Measurements from ENCODE around the gene TLE3.
"Not testable (repeated sequence)": the region's sequence is repeated elsewhere in the genome, so short reads cannot be mapped to it uniquely, and the experiment has no call there.

Gene TLE3

DNA sequence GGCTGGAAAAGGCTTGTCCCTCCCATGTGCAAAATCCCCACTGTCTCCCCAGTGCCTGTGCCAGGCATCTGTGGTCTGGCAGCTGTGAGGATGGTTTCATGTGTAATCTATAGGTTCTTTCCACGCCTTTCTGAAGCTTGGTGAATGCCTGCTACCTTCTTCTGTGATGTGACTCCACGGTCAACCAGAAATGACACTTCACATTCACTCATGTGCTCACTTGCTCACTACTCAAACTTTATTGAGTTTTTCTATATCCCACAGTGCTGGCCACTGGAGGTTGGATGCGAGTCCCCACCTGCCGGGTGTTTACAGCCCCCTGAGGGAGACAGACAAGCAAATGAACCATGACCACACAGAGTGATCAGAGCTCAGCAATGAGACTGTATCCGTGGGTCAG is 27.9 kb upstream of the TLE3 start:
- no peak for DNase-seq

- DNase-seq: no peak
Observed at GRCh38 chr15:70121624-70122302, 24.0 kb upstream of the TLE3 start.

- no peak for DNase-seq
Observed at GRCh38 chr15:70120958-70121623, 23.4 kb upstream of the TLE3 start.

DNA sequence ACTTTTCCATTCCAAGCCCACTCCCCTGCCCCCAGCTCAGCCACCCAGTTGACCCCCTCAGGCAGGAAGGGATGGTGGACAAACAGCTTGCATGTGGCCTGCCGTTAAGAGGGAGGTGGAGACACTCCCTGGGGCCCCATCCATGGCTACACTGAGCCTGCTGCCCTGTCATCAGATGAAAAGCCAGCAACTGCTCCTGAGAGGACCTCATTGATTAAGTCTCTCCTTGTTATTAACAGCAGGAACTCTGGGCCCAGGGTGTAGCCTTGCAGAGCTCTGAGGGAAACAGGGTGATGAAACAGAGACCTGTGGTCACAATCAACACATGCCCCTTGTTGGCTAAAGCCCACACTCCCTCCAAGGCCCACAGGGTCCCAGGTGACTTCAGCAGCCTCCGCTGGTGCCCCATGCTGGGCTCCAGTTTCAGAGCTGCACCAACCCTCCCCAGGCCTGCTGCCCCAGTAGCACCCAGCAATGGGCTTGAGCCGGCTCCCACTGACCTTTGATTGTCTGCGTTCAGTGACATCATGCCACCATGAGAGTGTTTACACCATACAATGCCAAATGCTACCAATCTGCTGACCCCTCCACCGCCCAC is 22.3 kb upstream of the TLE3 start:
- DNase-seq: no peak

- no peak for DNase-seq
Observed at GRCh38 chr15:70118599-70118998, 20.9 kb upstream of the TLE3 start.

DNA sequence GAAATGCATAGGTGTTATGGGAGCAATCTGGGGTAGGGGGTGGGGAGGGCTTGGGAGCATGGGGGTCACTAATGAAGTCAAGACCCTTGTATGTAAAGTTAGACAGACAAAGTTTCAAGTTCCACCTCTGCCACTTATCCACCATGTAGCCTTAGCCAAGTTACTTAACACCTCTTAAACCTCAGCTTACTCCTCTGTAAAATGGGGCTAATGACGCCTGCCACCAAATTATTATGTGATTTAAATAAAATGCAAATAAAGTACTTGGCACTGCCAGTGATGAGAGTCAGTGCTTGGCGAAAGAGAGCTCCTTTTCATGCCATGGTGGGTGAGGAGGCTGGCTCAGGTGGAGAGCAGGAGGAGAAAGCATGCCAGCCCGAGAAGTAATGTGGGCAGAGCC is 18.6 kb upstream of the TLE3 start:
- no peak for DNase-seq

GRCh38 chr15:70114221-70114620 is 16.5 kb upstream of the TLE3 start:
- DNase-seq: no peak

DNA sequence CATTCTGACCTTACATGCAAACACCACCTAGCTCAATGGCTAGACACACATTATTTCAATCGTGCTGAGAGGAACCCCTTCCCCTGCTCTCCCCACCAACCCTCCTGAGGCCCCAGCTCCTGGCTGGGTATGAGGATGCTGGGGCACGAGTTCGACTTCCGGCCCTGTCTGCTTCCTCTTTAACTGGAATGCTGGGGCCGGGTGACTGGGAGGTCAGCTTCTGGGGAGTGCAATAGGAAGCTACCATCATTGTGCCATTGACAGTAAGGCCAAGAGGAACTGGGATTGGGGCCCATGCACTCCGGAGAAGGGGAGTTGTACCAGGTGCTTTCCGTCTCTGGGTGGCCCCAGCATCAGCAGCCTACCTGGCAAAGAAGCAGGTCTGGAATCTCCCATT is 15.6 kb upstream of the TLE3 start:
- peak in 1 of 14 donors; percentile 29 for DNase-seq

DNA sequence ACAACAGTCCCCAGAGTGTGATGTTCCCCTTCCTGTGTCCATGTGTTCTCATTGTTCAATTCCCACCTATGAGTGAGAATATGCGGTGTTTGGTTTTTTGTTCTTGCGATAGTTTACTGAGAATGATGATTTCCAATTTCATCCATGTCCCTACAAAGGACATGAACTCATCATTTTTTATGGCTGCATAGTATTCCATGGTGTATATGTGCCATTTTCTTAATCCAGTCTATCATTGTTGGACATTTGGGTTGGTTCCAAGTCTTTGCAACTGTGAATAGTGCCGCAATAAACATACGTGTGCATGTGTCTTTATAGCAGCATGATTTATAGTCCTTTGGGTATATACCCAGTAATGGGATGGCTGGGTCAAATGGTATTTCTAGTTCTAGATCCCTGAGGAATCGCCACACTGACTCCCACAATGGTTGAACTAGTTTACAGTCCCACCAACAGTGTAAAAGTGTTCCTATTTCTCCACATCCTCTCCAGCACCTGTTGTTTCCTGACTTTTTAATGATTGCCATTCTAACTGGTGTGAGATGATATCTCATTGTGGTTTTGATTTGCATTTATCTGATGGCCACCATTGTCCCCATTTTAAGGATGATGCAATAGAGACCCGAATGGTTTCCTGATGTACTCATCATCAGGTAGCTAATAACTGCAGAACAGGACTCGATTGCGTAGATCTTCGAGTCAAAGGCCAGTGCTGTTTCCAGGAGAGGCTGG is 15.0 kb upstream of the TLE3 start:
- not testable (repeated sequence) for DNase-seq

DNA sequence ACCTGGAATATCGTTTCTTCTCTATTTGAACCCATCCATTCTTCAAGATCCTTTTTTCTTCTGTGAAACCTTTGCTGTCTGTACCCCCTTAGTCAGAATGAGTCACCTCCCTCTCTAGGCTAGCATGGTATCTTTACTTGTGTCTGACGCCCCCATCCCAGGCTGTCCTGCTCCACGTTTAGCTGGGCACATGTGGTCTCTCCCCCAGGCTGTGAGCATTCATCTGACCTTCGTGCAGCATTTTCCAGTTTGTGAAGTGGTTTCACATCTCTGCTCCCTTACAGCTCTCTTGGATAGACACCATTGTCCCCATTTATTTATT is 14.3 kb upstream of the TLE3 start:
- no peak for DNase-seq

- DNase-seq: peak in 12 of 14 donors; percentile 20 to 88 (median 62)
Observed at GRCh38 chr15:70111203-70112073, 13.7 kb upstream of the TLE3 start.

DNA sequence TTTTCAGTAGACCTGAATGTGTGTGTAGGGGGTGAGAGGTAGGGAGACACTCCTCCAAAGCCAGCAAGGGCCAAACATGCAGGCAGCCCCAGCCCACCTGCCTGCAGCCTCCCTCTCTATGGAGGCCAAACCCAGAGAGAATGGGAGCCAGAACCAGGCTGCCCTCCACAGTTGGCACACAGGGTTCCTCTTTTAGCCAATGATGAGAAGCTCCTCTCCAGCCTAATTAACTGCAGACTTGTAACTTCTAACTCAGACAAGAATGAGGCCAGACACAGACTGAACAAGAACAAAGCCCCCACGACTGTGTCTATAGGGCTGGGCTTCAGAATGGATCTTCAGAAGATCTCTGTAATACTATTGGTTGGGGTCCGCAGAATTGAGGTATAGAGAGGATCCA is 12.3 kb upstream of the TLE3 start:
- DNase-seq: no peak

DNA sequence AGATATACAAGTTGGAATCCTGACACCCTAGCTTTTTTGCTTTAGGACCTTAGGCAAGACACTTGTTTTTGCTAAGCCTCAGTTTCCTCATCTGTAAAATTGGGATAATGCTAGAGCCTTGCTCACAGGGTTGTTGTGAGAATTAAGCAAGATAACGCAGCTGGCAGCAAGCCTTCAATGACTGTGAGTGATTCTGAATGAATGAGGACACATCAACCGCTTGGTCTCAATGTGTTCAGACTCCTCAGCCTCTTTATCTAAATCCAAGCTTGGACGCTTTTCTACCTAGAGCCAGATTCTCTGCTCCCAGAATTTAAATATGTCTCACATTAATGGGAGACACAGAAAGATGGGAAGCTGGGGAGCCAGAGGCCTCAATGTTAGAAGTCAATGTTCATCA is 11.8 kb upstream of the TLE3 start:
- no peak for DNase-seq

- no peak for DNase-seq
Observed at GRCh38 chr15:70103880-70104626, 6.3 kb upstream of the TLE3 start.

GRCh38 chr15:70102827-70103226 is 5.1 kb upstream of the TLE3 start:
- no peak for DNase-seq

DNA sequence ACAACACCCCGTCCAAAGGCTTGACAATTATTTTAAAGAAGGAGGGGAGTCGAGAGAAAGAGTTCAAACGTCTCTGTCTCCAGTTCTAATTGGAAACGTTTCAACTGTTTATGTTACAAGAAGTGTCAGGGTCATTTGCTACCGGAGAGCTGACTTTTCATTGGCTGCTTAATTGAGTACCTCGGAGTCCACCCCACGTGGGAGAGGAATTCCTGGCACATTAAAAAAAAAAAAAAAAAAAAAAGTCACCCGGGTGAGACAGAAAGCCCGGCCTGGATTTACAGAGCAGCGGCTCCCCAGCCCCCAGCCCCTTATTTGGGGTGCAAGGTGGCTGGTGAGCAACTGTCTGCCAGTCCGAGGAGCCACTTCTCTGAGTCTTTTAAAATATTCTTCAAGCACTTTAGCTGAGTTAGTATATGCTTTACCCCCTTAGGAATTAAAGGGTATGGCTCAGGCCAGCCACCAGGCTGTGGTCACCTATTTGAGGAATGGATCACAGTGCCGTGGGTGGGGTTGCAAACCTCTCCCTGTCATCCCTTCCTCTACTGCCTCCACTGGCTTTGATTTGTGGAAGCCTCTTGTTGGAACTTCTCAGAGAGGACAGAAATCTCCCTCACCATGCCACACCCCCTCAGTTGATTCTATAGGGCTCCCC is 3.9 kb upstream of the TLE3 start:
- DNase-seq: peak in 4 of 14 donors; percentile 6 to 34 (median 20)

- DNase-seq: peak in 1 of 14 donors; percentile 10
Observed at GRCh38 chr15:70100474-70101341, 3.0 kb upstream of the TLE3 start.

- no peak for DNase-seq
Observed at GRCh38 chr15:70099967-70100473, 2.3 kb upstream of the TLE3 start.

GRCh38 chr15:70099167-70099966 is 1.6 kb upstream of the TLE3 start:
- DNase-seq: peak; percentile 97 to 100 (median 99)
